Fibroblast of lung (primary cell): ENCODE measurements around the gene CNST.

Source experiments
- CTCF ChIP-seq, 2 donors: IDR thresholded peaks in 1 of 2; conservative IDR thresholded peaks in 1 of 2; 1 replicate in 1 of 2; 2 replicates in 1 of 2; pipeline ENCODE4 v1.5.1; 2011 to 2012; ENCODE audit warnings: low read length in 2 of 2, control low read depth in 1 of 2, inconsistent platforms in 1 of 2, low read depth in 1 of 2, mild to moderate bottlenecking in 1 of 2
- EZH2 ChIP-seq: IDR thresholded peaks from 2 replicates; pipeline ENCODE4 v1.5.1; 2012; ENCODE audit warnings: low read length, control low read depth, mild to moderate bottlenecking; ENCODE audit errors: missing control alignments

GRCh38 chr1:246582301-246583055 lies 16.2 kb downstream of the CNST start:
- TF ChIP-seq CTCF (conservative IDR thresholded peaks at IDR 0.05 in 1 of 2, IDR thresholded peaks at IDR 0.05 in 1 of 2; ENCODE audit: low read depth in 1 of 2, low read length in 2 of 2) = no peak
- TF ChIP-seq EZH2 = no peak
